GM12878 (cell line): ENCODE measurements around the gene IL32. TPM values are rescaled to one million over a fixed set of nuclear protein-coding genes. Genes with fewer than 3 reads are reported as not detected.

Experiments used
- ATAC-seq: fragments of 200-7000 bp; cut with Tn5 transposase; 3 replicates; pipeline ENCODE4 v1.9.1; 2020; ENCODE audit warnings: mild to moderate bottlenecking, moderate library complexity
- BruUV-seq: library from RNA; stranded (reverse); fragments of 400-500 nt; replicated peaks from 2 replicates; lab custom pipeline; 2021; lab: Mats Ljungman, UMichigan
- CTCF ChIA-PET: fragments of 300-600 bp; sonication (Branson Sonifier 250); formaldehyde crosslinking; extraction: SDS; loops from one replicate; lab custom pipeline; 2021; ENCODE audit warnings: inconsistent platforms; lab: Yijun Ruan, JAX
- POLR2A ChIA-PET: fragments of 350-600 bp; formaldehyde crosslinking; extraction: SDS; loops from one replicate; lab custom pipeline; 2021; ENCODE audit warnings: inconsistent platforms; lab: Charles Lee
- RAD21 ChIA-PET: fragments of 300-600 bp; sonication (Branson Sonifier 250); formaldehyde crosslinking; loops from one replicate; lab custom pipeline; 2023; ENCODE audit warnings: antibody characterized with exemption; ENCODE audit not compliant: unreplicated experiment; lab: Charles Lee
- SMC1A ChIA-PET: fragments of 300-600 bp; sonication (Branson Sonifier 250); formaldehyde crosslinking; loops from one replicate; lab custom pipeline; 2023; ENCODE audit not compliant: unreplicated experiment, uncharacterized antibody; lab: Charles Lee
- DNase-seq: peaks from one replicate; pipeline ENCODE4 v3.0.0-alpha.2; 2011; ENCODE audit warnings: low read depth, low spot score
- FAIRE-seq: peaks from 3 replicates; lab custom pipeline; 2011; peaks lifted over from hg19 to GRCh38; lab: Jason Lieb, UNC
- H2AFZ ChIP-seq: 2 replicates; pipeline ENCODE4 v1.6.0; 2011; ENCODE audit warnings: low read depth, low read length, control low read depth; ENCODE audit not compliant: control insufficient read depth
- H3K27ac ChIP-seq: 2 replicates; pipeline ENCODE4 v1.5.1; 2011; ENCODE audit warnings: control low read depth; ENCODE audit not compliant: control insufficient read depth, insufficient read depth
- H3K27me3 ChIP-seq, 2 experiments: replicated peaks in 1 of 2; 2 replicates each; pipeline versions ENCODE4 v1.6.0 to v1.6.1; 2011; ENCODE audit warnings: low read length in 1 of 2; ENCODE audit not compliant: control insufficient read depth in 2 of 2, insufficient read depth in 2 of 2
- H3K36me3 ChIP-seq, 2 experiments: 2 replicates each; pipeline ENCODE4 v1.5.1; 2011; ENCODE audit warnings: low read length in 1 of 2; ENCODE audit not compliant: control insufficient read depth in 2 of 2, insufficient read depth in 2 of 2
- H3K4me1 ChIP-seq: 2 replicates; pipeline ENCODE4 v1.6.1; 2011; ENCODE audit warnings: mild to moderate bottlenecking, low read length, moderate library complexity, mixed read lengths; ENCODE audit not compliant: control insufficient read depth, insufficient read depth
- H3K4me2 ChIP-seq: 2 replicates; pipeline ENCODE4 v1.6.0; 2011; ENCODE audit warnings: control low read depth; ENCODE audit not compliant: control insufficient read depth, insufficient read depth
- H3K4me3 ChIP-seq: fragments of 200-600 bp; sonication (generic); 2 replicates; pipeline ENCODE4 v1.5.1; 2016
- H3K79me2 ChIP-seq: 2 replicates; pipeline ENCODE4 v1.6.0; 2011; ENCODE audit warnings: low read length; ENCODE audit not compliant: control insufficient read depth, insufficient read depth
- H3K9ac ChIP-seq: 2 replicates; pipeline ENCODE4 v1.8.0; 2011; ENCODE audit warnings: low read length, control low read depth, mixed read lengths; ENCODE audit not compliant: control insufficient read depth, insufficient read depth
- H3K9me3 ChIP-seq: replicated peaks from 3 replicates; pipeline ENCODE4 v1.5.1; 2011; ENCODE audit warnings: mild to moderate bottlenecking, low read length; ENCODE audit not compliant: control insufficient read depth, insufficient read depth
- H4K20me1 ChIP-seq: 2 replicates; pipeline ENCODE4 v1.6.0; 2011; ENCODE audit not compliant: control insufficient read depth, insufficient read depth
- ATF3 ChIP-seq: IDR thresholded peaks from 2 replicates; pipeline ENCODE4 v1.6.1; 2011; ENCODE audit warnings: low read depth, mild to moderate bottlenecking, low read length, moderate library complexity, borderline replicate concordance; ENCODE audit errors: extremely low read depth
- BHLHE40 ChIP-seq, 2 experiments: fragments of 450-650 bp in 1 of 2; IDR thresholded peaks; 2 replicates each; pipeline ENCODE4 v1.6.1; 2011 to 2017; ENCODE audit warnings: low read depth in 2 of 2, borderline replicate concordance in 1 of 2, improper control_type of control experiment in 1 of 2, low read length in 1 of 2, mild to moderate bottlenecking in 1 of 2
- BMI1 ChIP-seq: fragments of 450-650 bp; IDR thresholded peaks from 2 replicates; pipeline ENCODE4 v1.6.1; 2016; ENCODE audit warnings: mild to moderate bottlenecking, moderate library complexity, borderline replicate concordance
- CBX3 ChIP-seq: fragments of 200-600 bp; sonication (generic); IDR thresholded peaks from 2 replicates; pipeline ENCODE4 v1.6.1; 2016; ENCODE audit warnings: low read depth, borderline replicate concordance
- CREM ChIP-seq: IDR thresholded peaks from 2 replicates; pipeline ENCODE4 v1.6.1; 2014; ENCODE audit warnings: antibody characterized with exemption, low read depth
- EGR1 ChIP-seq, 2 experiments: IDR thresholded peaks; 1 replicate in 1 of 2; 2 replicates in 1 of 2; pipeline ENCODE4 v1.6.1; 2011 to 2012; ENCODE audit warnings: low read depth in 2 of 2, low read length in 2 of 2, borderline replicate concordance in 1 of 2, mild to moderate bottlenecking in 1 of 2, moderate library complexity in 1 of 2
- IRF3 ChIP-seq: fragments of 450-650 bp; IDR thresholded peaks from 2 replicates; pipeline ENCODE4 v1.6.1; 2014; ENCODE audit warnings: mild to moderate bottlenecking
- IRF5 ChIP-seq: fragments of 450-650 bp; IDR thresholded peaks from 2 replicates; pipeline ENCODE4 v1.6.1; 2017; ENCODE audit warnings: borderline replicate concordance
- NFYA ChIP-seq: IDR thresholded peaks from 2 replicates; pipeline ENCODE4 v1.6.1; 2011; ENCODE audit warnings: low read depth, mild to moderate bottlenecking, low read length, improper control_type of control experiment, borderline replicate concordance
- NR2C1 ChIP-seq: fragments of 450-650 bp; IDR thresholded peaks from 2 replicates; pipeline ENCODE4 v1.6.1; 2017; ENCODE audit warnings: antibody characterized with exemption, mild to moderate bottlenecking, moderate library complexity
- SKIL ChIP-seq: fragments of 450-650 bp; IDR thresholded peaks from 2 replicates; pipeline ENCODE4 v1.6.1; 2017; ENCODE audit warnings: mild to moderate bottlenecking, low read depth, inconsistent platforms; ENCODE audit not compliant: poor library complexity, severe bottlenecking
- SMARCA5 ChIP-seq: fragments of 450-650 bp; IDR thresholded peaks from 2 replicates; pipeline ENCODE4 v1.6.1; 2017; ENCODE audit warnings: mild to moderate bottlenecking
- TCF3 ChIP-seq: IDR thresholded peaks from 2 replicates; pipeline ENCODE4 v1.6.1; 2012; ENCODE audit warnings: low read depth, mild to moderate bottlenecking, low read length, borderline replicate concordance; ENCODE audit not compliant: insufficient read depth
- ZBTB33 ChIP-seq: fragments of 450-650 bp; IDR thresholded peaks from 2 replicates; pipeline ENCODE4 v1.6.1; 2017; ENCODE audit warnings: mild to moderate bottlenecking
- WGBS: methylation state at CpG from one replicate; pipeline ENCODE4 v1.1.6; 2016; ENCODE audit warnings: low lambda C conversion rate; ENCODE audit not compliant: insufficient replicate concordance, insufficient coverage; ENCODE audit errors: missing lambda C conversion rate; 5-methylcytosine and 5-hydroxymethylcytosine counted together
- in situ Hi-C: fragments of 300-500 bp; cut with MboI; formaldehyde crosslinking; loops from 9 replicates; pipeline ENCODE4 v1.14.3; 2018; ENCODE audit warnings: mixed read lengths
- intact Hi-C: fragments of 100-400 bp; cut with micrococcal nuclease; formaldehyde crosslinking; loops from one replicate; pipeline ENCODE4 v1.14.2; 2022; ENCODE audit not compliant: unreplicated experiment
- polyA plus RNA-seq, 11 experiments: library from polyadenylated mRNA; depleted of rRNA in 4 of 11; unstranded in 6 of 11; stranded (reverse) in 5 of 11; fragments of >200 nt; fragmentation: Nextera tagmentation in 4 of 11; fragmentation: Illumina TruSeq in 1 of 11; extraction: Ambion mirVana in 4 of 11; extraction: Trizol in 1 of 11; gene quantifications; 1 replicate in 1 of 11; 2 replicates in 10 of 11; pipeline versions ENCODE4 v1.2.1 to v1.2.3, GENCODE V29; 2011 to 2016; ENCODE audit warnings: inconsistent platforms in 2 of 11, missing spikeins in 2 of 11, low read depth in 1 of 11
- total RNA-seq, 4 experiments: library from RNA; depleted of rRNA in 3 of 4; stranded (reverse); fragments of >200 nt in 3 of 4; fragmentation: Illumina TruSeq in 1 of 4; extraction: Trizol in 1 of 4; gene quantifications; 2 replicates each; pipeline versions ENCODE4 v1.2.1 to v1.2.3, GENCODE V29; 2013 to 2021

The IL32 gene
- total and polyA plus RNA-seq, 10 of the 15 experiments (the other 5 are each of a cell fraction or from before 2014, with no cell fraction given) = 27.0 to 122 (median 55.8) TPM

GRCh38 chr16:3084969-3085670 is 19.7 kb downstream of the IL32 start:
- ChIA-PET SMC1A (interaction anchor here (1.0 to 1.3 kb wide), 3 partner anchors 9 to 44 kb away, joined by 3 to 8 read pairs (median 3); no protein-coding TSS in a partner anchor), POLR2A (no interaction called here)
- no peak overlapping the region for H3K4me3 ChIP-seq

More at GRCh38 chr16:3084969-3085670, 19.7 kb downstream of the IL32 start:
- ChIA-PET CTCF (interaction anchor here (0.6 to 1.1 kb wide), 4 partner anchors 11 to 43 kb away, joined by 3 to 4 read pairs (median 4); no protein-coding TSS in a partner anchor), RAD21 (no interaction called here)
- H3K9ac ChIP-seq = no peak overlapping the region
- no peaks in the 10 kb centered on the region for H3K79me2 ChIP-seq
- H4K20me1 ChIP-seq = no peaks in the 10 kb centered on the region
- no peak overlapping the region for H2AFZ ChIP-seq
- no peak overlapping the region for H3K4me2 ChIP-seq
- no peak for DNase-seq
- H3K27ac ChIP-seq = no peak overlapping the region
- H3K4me1 ChIP-seq = no peaks in the 10 kb centered on the region
- no peaks in the 10 kb centered on the region for H3K36me3 ChIP-seq
- intact Hi-C loops (no loop called here), in situ Hi-C loops (no loop called here)
- no TSS peak for BruUV-seq
- peaks cover 2% of the 10 kb centered on the region; the same call in 1 of the 3 replicates for H3K9me3 ChIP-seq
- FAIRE-seq = no peak
- ATAC-seq = no peak
- WGBS = 31% methylated on average over 7 of the region's 7 CpGs
- no peak for TF ChIP-seq EGR1 (IDR thresholded peaks at IDR 0.05; ENCODE audit: borderline replicate concordance in 1 of 2, low read depth in 2 of 2, low read length in 2 of 2)
- TF ChIP-seq ATF3 = no peak
- TF ChIP-seq CREM = no peak
- TF ChIP-seq BMI1 = no peak
- no peak for TF ChIP-seq NFYA
- no peak for TF ChIP-seq CBX3
- no peak for TF ChIP-seq TCF3
- no peak for TF ChIP-seq IRF5
- no peak for TF ChIP-seq ZBTB33
- TF ChIP-seq BHLHE40 (IDR thresholded peaks at IDR 0.05; ENCODE audit: borderline replicate concordance in 1 of 2, low read depth in 2 of 2, low read length in 1 of 2) = no peak
- TF ChIP-seq SMARCA5 = no peak
- TF ChIP-seq SKIL = no peak
- no peak for TF ChIP-seq IRF3
- no peak for TF ChIP-seq NR2C1
- H3K27me3 ChIP-seq = no peaks in the 10 kb centered on the region
